Activated CD4-positive, alpha-beta memory T cell treated with anti-CD3 and anti-CD28 coated beads, Interleukin-2, amount 10 ng/mL, durations not matched to agents 7 days and 5 days (primary cell): Measurements from ENCODE around the gene ZNF507. TPM values are rescaled to one million over a fixed set of nuclear protein-coding genes. Genes with fewer than 3 reads are reported as not detected.

ENCODE experiments used
- total RNA-seq, 2 experiments: library from RNA; stranded (reverse); gene quantifications; one replicate each; pipeline ENCODE4 v1.2.3, GENCODE V29; 2021

The ZNF507 gene
- total RNA-seq, 2 experiments from 2014 or later = 23.4 to 23.7 TPM

Other genes starting within 250 kb of the ZNF507 start
- gene DPY19L3, start 60.2 kb downstream of the ZNF507 start, total RNA-seq = 1 to 10 TPM; 8.3 to 9.5 TPM
- 100 to 1,000 TPM; 121 to 129 TPM for gene PDCD5, start 235.6 kb downstream of the ZNF507 start, total RNA-seq